Smooth muscle cell of the pulmonary artery (primary cell): ENCODE measurements around the gene ORMDL2. TPM values are rescaled to one million over a fixed set of nuclear protein-coding genes. Genes with fewer than 3 reads are reported as not detected.

Source experiments
- total RNA-seq: library from RNA; depleted of rRNA; stranded (reverse); fragments of >200 nt; gene quantifications from 2 replicates; pipeline ENCODE4 v1.2.3, GENCODE V29; 2014

The ORMDL2 gene, protein sequence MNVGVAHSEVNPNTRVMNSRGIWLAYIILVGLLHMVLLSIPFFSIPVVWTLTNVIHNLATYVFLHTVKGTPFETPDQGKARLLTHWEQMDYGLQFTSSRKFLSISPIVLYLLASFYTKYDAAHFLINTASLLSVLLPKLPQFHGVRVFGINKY
- total RNA-seq: 27.8 and 30.4 TPM in 2 replicates

DNA sequence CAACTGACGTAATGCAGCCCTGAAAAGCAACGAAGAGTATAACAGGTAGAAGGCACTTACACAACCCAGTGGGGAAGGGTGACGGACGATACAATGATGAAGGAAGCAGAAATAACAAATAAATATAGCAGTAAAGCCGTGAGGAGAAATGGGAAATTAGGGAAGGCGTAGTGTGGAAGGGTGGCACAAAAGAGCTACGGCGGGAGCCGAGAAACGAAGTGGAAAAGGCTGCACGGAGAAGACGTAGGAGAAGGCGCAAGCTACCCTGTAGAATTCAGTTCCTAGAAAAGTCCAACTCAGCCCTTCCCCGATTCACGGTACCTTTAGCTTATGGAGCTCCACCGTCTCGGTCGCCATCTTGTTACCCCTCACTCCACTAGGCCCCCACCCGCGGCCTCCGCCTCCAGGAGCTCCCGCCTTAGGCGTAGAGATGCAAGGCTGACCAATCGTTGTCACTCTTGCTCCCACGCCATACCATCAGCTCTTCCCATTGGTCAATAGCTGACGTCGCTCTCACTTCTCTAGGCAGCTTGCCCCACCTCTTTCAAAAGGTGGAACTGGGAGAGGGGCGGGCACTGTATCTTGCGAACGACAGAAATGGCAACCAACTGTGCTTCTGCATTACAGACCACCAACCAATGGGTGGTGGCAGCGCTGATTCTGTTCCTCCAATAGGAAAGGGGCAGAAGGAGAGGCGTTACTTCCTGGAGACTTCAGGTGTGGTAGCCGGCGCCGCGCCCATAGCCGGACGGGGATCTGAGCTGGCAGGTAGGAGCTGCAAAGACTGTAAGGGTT lies at the start of gene ORMDL2, which contains the start of gene SARNP:
Gene ORMDL2, plus strand, starts transcription at position 697 of the 795 bp plus-strand sequence. CDS start 959 bp downstream, outside the sequence.
Gene SARNP, minus strand, starts transcription at position 380 of the 795 bp plus-strand sequence. Its CDS starts 23 bp downstream, at position 357.

DNA sequence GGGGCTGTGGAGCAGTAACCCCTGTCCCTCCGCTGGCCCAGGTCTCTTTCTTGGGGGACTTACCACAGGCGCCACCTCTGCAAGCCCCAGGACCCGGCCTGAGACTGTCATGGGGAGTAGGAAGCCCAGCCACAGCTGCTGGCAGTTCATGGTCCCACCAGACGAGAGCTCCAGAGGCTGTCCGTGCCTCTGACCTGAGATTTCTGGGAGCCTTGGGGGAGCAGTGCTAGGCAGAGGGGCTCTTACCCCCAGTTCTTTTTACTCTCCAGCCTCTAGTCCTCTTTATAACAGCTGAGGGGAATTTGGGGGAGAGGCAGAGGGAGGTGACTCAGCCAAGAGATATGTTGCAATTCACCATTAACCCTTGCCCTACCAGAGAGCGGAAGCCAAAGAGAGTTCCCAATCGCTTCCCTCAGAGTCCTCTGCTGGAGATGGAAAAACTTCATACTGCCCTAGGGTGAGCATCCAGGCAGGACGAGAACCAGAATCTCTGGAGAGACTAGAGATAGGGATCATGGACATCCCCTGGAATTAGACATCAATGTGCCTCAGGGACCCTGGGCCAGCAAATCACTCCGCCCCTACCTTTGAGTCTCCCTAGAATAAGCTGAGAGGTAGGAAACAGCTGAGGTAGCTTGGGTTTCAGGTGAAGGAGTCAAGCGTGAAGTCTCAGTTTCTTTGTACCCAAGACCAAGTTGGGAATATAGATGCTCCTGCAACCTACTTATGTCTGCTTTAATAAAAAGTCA lies 25.0 kb downstream of the ORMDL2 start, which contains the start of gene MMP19:
Gene MMP19, minus strand, starts transcription at position 256 of the 749 bp plus-strand sequence. Its CDS starts 106 bp downstream, at position 150.

Other genes with a start within 250 kb of the ORMDL2 start
- gene OR2AP1, start 245.6 kb upstream of the ORMDL2 start, total RNA-seq: not detected in 2 replicates
- gene OR10P1, start 181.1 kb upstream of the ORMDL2 start, total RNA-seq: not detected in 2 replicates
- gene ITGA7, start 110.1 kb upstream of the ORMDL2 start, total RNA-seq: 77.4 and 184 TPM in 2 replicates
- gene BLOC1S1, start 102.0 kb upstream of the ORMDL2 start, total RNA-seq: 36.1 and 41.2 TPM in 2 replicates
- gene RDH5, start 97.6 kb upstream of the ORMDL2 start, total RNA-seq: 13.8 and 34.9 TPM in 2 replicates
- gene CD63, start 89.0 kb upstream of the ORMDL2 start, total RNA-seq: 1,787 and 2,090 TPM in 2 replicates
- gene GDF11, start 74.9 kb upstream of the ORMDL2 start, total RNA-seq: 12.2 and 15.3 TPM in 2 replicates
- gene SARNP, start 317 bp upstream of the ORMDL2 start, total RNA-seq: 44.2 and 48.0 TPM in 2 replicates
- gene DNAJC14, start 11.5 kb downstream of the ORMDL2 start, total RNA-seq: 54.3 and 56.2 TPM in 2 replicates
- gene MMP19, start 24.9 kb downstream of the ORMDL2 start, total RNA-seq: 5.8 and 16.2 TPM in 2 replicates
- gene PYM1, start 109.9 kb downstream of the ORMDL2 start, total RNA-seq: 18.1 and 19.2 TPM in 2 replicates
- 62.4 and 86.8 TPM in 2 replicates for gene DGKA, start 113.1 kb downstream of the ORMDL2 start, total RNA-seq
- 0.65 and 0.76 TPM in 2 replicates for gene PMEL, start 148.0 kb downstream of the ORMDL2 start, total RNA-seq
- gene CDK2, start 148.8 kb downstream of the ORMDL2 start, total RNA-seq: 8.9 and 20.2 TPM in 2 replicates
- gene RAB5B, start 156.0 kb downstream of the ORMDL2 start, total RNA-seq: 64.1 and 80.2 TPM in 2 replicates
- 12.6 and 13.0 TPM in 2 replicates for gene SUOX, start 179.2 kb downstream of the ORMDL2 start, total RNA-seq
- gene IKZF4, start 203.0 kb downstream of the ORMDL2 start, total RNA-seq: 2.4 and 2.7 TPM in 2 replicates
- gene RPS26, start 223.9 kb downstream of the ORMDL2 start, total RNA-seq: 30.0 and 59.0 TPM in 2 replicates